Umbilical cord (tissue), 2 donors: Measurements from ENCODE around the gene PLP2. TPM values are rescaled to one million over a fixed set of nuclear protein-coding genes. Genes with fewer than 3 reads are reported as not detected.
"Not testable (repeated sequence)": the region's sequence is repeated elsewhere in the genome, so short reads cannot be mapped to it uniquely, and the experiment has no call there.

Experiments used
- DNase-seq: peaks from one replicate; pipeline ENCODE4 v3.0.0-alpha.2; 2015; ENCODE audit warnings: low spot score
- total RNA-seq: library from RNA; depleted of rRNA; stranded (reverse); fragments of >200 nt; gene quantifications from one replicate; pipeline ENCODE4 v1.2.3, GENCODE V29; 2014; ENCODE audit warnings: low replicate concordance; ENCODE audit not compliant: insufficient read depth

The PLP2 gene, protein sequence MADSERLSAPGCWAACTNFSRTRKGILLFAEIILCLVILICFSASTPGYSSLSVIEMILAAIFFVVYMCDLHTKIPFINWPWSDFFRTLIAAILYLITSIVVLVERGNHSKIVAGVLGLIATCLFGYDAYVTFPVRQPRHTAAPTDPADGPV
- 28.9 TPM for total RNA-seq

DNA sequence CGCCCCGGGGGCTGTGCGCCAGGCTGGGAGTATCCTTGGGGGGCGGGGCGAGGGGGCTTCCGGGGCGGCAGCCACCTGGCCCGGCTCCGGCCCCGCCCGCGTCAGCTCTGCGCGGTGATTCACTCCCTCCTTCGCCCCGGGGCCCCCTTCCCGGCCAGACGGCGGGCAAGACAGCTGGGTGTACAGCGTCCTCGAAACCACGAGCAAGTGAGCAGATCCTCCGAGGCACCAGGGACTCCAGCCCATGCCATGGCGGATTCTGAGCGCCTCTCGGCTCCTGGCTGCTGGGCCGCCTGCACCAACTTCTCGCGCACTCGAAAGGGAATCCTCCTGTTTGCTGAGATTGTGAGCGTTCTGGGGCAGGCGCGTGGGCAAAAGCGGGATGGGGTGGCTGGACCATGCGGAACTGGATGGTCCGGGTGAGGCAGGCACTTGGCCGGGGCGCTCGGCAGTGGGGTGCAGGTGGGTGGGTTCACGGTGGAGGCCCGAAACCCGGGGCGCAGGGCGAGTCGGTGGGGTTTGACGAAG lies at the start of gene PLP2:
Gene PLP2 (plus strand): TSS at position 147 of the 528 bp plus-strand sequence. CDS start 103 bp downstream, at position 250.
- DNase-seq = peak; percentile 69

DNA sequence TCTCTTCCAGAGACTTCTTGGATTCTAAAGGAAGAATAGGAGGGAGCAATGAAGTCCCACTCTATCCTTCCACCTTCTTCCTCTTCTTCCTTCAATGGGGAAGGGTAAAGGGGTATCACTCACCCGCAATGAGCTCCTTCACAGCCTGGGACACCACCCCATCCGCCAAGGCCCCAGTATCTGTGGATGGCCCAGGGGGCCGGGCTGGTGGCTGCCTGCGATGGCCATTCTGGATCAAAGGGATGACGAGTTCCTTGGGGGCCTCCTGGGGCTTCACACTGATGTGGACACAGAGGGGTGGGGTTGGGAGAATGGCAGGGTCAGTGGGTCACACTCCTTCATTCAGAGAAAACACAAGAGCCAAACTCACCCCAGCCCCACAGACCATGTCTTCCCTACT lies 49.2 kb upstream of the PLP2 start:
- DNase-seq = no peak

DNA sequence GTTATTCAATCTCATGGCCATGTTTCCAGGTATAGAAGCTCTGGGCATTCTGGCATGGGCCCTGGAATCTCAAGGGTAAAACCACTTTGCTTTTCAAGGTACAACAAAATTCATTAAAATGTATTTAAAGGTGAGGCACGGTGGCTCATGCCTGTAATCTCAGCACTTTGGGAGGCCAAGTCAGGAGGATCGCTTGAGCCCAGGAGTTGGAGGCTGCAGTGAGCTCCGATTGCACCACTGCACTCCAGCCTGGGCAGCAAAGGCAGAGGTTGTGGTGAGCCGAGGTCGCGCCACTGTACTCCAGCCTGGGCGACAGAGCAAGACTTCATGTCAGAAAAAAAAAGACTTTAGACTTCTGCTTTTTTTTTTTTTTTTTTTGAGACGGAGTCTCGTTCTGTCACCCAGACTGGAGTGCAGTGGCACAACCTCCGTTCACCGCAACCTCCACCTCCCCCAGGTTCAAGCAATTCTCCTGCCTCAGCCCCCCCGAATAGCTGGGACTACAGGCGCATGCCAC lies 43.9 kb upstream of the PLP2 start:
- not testable (repeated sequence) for DNase-seq

DNA sequence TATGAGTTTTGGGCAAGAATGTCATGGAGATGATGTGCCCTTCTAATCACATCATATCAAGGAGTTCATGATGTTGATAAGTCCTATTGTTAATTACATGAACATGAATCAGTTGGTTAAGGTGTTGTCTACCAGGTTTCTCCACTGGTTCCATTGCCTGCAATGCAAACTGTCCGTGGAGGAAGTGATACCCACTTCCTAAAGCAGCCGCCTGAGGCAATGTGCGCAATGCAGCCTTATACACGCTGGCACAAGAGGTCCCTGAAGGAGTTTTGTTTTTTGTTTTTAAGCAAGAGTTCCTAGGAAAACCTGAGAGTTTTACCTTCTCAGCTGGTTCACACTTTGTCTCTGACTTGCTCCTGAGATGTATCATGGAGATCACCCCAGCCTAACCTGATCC lies 42.3 kb upstream of the PLP2 start:
- DNase-seq = no peak

DNA sequence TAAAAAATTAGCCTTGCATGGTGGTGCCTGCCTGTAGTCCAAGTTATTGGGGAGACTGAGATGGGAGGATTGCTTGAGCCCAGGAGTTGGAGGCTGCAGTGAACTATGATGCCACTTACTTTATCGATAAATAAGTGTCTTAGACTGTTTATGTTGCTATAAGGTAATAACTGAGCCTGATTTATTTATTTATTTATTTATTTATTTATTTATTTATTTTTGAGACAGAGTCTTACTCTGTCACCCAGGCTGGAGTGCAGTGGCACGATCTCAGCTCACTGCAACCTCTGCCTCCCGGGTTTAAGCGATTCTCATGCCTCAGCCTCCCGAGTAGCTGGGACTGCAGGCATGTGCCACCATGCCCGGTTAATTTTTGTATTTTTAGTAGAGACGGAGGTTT lies 39.4 kb upstream of the PLP2 start:
- DNase-seq = not testable (repeated sequence)

DNA sequence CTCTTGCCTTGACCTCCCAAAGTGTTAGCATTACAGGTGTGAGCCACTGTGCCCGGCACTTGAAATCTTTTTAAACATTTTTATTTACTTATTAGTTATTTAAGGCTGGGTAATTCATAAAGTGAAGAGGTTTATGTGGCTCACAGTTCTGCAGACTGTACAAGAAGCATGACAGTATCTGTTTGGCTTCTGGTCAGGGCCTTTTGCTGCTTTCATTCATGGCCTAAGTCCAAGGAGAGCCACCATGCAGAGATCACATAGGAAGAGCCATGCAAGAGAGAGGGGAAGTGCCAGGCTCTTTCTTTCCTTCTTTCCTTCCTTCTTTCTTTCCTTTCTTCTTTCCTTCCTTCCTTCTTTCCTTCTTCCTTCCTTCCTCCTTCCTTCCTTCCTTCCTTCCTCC lies 37.9 kb upstream of the PLP2 start:
- no peak for DNase-seq

DNA sequence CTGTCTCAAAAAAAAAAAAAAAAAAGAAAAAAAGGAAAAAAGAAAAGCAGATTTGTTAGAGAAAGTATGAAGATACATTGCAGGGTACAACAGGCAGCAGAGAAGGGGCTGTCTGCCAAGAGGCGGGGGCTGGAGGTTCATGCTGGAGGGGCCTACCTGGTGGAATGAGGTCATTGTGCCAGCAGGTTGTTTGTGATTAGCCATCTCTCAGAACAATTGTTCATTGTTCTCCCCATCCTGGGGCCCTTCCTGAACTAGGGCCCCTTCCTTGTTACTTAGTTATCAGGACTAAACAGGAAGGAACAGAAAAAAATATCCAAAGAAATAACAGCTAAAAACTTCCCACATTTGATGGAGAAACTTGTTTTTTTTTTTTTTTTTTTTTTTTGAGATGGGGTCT lies 34.2 kb upstream of the PLP2 start:
- DNase-seq = no peak

DNA sequence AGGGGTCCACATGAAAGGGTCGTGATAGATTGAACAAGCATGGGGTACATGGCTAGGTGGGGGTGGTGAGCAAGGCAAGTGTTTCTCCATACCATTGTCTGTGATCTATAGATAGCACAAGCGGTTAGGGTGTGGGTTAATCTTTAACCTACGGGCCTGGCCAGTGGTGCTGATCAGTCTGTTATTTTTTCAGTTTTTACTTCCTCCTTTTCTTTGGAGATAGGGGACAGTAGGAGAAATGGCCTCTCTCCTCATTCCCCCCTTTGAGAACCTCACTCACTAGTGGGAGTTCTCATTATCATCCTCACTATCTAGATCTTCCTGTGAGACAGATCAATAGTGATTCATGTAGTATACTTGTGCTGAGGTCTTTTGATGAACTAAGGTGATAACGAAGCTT lies 32.0 kb upstream of the PLP2 start:
- DNase-seq = no peak

DNA sequence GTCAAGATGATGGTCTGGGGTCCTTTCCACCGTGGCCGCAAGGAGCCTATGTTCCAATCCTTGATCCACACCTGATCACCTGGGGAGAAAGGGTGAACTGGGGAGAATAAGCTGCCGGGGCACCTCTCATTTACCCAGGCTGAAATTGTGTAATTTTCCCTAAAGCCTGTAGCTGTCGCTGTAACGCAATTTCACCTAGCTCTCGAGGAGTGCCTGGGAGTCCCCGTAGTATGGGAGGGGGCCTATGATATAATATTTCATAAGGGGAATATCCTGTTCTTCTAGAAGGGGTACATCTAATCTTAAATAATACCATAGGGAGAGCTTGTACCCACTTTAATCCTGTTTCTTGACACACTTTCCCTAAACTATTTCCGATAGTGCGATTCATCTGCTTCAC lies 29.4 kb upstream of the PLP2 start:
- DNase-seq = not testable (repeated sequence)

DNA sequence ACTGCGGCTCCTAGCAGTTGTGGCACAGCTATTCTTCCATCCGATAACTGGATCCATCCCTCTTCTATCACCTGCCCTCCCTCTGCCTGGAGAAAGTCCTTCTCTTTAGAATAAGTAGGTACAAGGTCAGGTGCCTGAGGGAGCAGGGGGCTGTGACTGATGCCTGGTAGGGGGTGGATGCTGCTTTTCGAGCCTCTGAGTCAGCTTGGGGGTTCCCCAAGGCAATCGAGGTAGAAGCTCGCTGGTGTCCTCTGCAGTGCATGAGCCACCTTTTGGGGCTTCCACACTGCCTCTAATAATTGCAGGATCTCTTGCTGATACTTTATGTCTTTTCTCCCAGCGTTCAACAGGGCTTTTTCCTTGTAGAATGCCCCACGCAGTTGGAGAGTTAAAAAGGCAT lies 28.5 kb upstream of the PLP2 start:
- DNase-seq = not testable (repeated sequence)

DNA sequence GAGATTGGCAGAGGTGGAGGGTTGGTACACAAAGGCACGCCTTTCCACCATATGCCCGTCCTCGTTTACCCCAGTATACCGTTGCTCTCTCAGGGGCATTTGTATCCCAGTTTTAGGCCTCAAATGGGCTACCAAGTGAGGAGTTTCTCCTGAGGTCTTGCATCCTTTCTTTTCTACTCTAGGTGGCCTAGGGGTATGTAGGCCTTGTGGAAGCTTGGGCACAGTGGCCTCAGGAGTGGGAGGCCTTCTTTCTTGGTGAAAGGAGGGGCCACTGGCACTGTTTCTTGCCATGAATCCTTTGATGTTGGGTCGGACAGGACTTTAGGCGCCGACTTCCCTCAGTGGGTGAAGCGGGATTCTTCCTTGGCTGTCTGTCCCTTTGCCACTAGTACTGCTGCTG lies 24.4 kb upstream of the PLP2 start:
- DNase-seq = no peak

DNA sequence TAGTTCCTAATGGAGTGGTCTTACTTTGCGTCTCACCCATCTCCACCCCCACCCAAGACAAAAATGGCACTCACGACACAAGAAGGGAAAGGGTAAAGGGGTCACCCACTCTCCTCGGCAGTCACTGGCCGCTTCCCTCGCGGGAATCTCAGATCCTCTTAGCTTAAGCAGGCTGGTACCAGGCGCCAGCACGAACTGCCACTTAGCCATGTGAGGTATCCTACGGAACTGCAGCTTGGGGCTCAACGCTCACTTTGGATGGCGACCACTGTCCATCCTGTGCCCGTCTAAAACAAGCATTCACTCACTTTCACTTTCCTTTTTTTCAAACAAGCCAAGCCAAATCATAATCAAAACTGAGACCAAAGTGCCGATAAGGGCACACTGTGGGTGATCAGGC lies 23.8 kb upstream of the PLP2 start:
- no peak for DNase-seq

DNA sequence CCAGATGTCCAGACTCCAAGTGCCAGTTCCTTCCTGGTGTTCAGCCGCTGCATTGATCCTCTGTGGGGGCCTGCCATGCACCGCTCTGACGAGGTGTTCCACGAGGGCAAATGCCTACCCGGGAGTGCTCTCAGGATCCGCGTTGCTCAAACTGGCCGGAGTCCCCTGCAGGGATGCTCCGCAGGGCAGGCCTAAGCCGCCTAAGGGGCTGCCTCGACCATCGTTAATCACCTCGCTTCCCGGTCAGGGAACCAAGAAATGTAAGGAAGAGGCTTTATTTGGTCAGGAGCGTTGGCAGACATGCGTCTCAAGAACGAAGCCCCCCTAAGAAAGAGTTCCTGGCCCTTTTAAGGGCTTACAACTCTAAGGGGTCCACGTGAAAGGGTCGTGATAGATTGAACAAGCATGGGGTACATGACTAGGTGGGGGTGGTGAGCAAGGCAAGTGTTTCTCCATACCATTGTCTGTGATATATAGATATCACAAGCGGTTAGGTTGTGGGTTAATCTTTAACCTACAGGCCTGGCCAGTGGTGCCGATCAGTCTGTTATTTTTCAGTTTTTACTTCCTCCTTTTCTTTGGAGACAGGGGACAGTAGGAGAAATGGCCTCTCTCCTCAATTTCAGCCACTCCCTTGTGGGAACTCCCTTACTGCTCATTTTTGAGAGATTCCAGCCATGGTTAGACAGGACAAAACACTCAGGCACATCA lies 23.2 kb upstream of the PLP2 start:
- DNase-seq = not testable (repeated sequence)

DNA sequence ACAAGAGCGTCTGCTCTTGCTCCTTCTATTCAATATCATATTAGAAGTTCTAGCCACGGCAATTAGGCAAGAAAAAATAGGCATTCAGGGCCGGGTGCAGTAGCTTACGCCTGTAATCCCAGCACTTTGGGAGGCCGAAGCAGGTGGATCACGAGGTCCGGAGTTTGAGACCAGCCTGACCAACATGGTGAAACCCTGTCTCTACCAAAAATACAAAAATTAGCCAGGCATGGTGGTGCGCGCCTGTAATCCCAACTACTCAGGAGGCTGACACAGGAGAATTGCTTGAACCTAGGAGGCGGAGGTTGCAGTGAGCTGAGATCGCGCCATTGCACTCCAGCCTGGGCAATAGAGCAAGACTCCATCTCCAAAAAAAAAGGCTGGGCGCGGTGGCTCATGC lies 22.4 kb upstream of the PLP2 start:
- not testable (repeated sequence) for DNase-seq

DNA sequence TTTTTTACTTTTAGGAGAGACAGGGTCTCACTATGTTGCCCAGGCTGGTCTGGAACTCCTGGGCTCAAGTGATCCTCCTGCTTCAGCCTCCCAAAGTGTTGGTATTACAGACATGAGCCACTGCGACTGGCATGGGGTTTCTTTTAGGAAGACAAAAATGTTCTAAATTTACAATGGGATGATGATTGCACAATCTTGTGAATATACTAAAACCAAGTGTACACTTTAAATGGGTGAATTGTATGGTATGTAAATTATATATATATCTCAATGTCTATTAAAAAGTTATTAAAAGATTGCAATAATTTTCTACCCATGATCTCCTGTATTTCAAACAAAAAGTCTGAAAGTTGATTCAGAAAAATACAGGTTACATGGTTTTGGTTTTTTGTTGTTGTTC lies 18.2 kb upstream of the PLP2 start:
- DNase-seq = no peak

DNA sequence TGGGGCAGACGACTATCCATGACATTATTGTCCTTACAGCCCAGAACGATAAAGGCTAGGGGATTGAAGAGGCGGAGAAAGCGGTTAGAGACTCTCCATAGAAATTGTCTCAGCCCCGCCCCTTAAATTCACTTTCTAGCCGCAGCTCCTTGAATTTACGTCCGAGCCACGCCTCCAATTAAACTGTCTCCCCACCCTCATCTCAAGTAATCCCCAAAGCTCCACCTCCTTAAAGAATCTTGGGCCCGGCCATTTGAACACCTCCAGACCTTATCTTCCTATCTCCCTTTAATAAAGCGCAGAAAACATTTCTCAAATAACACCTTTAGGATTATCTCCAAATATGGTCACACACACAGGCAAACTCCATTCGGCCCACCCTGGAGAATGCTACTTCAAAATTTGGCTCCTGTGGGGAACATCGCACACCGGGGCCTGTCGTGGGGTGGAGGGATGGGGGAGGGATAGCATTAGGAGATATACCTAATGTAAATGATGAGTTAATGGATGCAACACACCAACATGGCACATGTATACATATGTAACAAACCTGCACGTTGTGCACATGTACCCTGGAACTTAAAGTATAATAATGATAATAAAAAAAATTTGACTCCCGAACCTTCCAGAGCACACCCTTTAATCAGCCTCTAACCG lies 16.3 kb upstream of the PLP2 start:
- peak; percentile 82 for DNase-seq

DNA sequence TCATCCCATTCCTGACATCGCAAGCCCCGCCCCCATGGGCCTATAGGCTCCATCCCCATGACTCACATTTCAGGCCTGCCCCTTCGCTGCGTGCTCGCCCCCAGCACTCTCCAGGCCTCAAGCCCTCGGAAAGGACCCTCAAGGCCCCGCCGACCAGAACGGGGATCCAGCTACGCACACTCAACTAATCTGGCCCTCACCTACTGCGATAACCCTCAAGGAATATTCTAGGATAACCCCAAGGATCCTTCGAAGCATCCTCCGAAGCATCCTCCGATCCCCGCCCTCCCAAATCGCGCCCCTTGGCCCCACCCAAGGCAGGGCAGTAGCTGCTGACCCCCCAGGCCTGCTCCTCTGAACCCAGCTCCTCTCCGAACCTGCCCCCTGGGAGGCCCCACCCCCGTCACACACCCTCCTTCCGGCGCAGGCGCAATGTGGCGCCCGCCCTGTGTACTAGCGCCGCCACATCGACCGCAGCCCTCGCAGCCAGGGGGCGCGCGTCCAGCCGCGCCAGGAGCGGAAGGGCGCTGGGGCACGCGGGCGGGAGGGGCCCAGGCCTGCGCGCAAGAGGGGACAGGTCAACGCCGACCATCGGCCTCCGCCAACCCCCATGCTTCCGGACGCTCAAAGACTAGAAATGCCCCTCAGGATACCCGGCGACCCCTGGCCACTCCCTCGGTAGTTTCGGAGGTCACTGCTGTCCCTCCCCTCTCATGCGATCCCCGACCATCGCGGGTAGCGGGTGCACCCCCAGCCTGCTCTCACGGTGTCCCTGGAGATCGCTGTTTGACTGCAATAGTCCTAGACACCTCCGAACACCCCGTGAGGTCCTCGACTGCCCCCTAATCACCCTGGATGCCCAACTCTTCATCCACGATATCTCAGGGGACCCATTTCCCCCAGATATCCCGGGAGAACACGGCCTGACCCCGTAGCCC lies 15.5 kb upstream of the PLP2 start:
- peak; percentile 95 for DNase-seq

DNA sequence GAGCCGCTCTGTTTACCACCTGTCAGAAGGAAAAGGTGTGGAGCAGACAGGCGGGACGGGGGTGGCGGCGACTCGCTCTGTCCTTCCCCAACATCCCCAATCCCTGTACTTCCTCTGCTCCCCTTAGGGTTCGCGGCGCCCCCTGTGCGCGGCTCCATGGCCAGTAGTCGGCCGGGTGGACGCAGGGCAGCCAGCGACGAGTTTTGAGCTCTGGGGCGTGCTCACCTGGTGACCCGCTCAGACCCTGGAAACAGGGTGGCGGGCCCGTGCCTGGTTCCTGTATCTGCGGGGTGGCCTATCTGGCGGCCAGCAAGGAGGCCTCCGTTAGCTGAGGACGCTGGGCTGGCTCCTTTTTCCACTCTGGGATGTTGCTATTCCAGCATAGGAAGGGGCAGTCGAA lies 14.5 kb upstream of the PLP2 start:
- no peak for DNase-seq

DNA sequence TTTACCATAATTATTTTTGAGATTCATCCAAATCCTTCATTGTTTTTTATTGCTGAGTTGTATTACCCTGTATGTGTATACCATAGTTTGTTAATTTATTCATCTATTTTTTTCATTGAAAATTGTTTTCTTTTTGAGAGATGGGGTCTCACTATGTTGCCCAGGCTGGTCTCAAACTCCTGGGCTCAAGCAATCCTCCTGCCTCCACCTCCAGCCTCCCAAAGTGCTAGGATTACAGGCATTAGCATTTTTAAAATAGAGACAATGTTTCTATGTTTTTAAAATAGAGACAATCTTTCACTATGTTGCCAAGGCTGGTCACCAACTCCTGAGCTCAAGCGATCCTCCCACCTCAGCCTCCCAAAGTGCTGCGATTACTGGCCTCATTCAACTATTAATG lies 10.8 kb upstream of the PLP2 start:
- DNase-seq = no peak

DNA sequence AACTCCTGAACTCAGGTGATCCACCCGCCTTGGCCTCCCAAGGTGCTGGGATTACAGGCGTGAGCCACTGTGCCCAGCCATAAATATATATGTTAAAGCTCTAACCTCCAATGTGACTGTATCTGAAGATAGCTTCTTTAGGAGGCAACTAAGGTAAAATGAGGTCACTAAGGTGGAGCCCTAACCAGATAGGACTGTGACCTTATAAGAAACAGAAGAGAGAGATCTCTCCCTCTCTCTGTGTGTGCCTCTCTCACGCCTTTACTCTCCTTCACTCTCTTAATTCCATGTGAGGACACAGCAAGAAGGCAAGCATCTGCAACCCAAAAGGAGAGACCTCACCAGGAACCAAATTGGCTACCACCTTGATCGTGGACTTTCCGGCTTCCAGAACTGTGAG lies 10.1 kb upstream of the PLP2 start:
- DNase-seq = no peak

DNA sequence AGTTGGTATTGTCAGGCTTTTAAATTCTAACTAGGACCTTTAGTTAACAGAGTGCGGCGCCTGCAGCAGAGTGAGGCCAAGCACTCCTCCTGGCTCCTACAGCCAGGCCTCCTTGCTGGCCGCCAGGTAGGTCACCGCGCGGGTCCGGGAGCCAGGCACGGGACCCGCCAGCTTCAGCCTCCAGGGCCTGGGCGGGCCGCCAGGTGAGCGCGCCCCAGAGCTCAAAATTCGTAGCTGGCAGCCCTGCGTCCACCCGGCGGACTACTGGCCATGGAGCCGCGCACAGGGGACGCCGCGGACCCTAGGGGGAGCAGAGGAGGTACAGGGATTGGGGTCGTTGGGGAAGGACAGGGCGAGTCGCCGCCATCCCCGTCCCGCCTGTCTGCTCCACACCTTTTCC lies 9.1 kb upstream of the PLP2 start, which contains the start of gene MAGIX:
Gene MAGIX (plus strand): TSS at position 139 of the 400 bp plus-strand sequence. CDS start 132 bp downstream, at position 271.
- DNase-seq = no peak
